Vagina (tissue), 2 donors: ENCODE measurements around the gene DAG1.

Experiments
- POLR2A ChIP-seq, 2 donors: fragments of 450-650 bp; IDR thresholded peaks; one replicate each; pipeline ENCODE4 v1.6.1; 2017; ENCODE audit warnings: antibody characterized with exemption in 2 of 2, mild to moderate bottlenecking in 2 of 2, moderate library complexity in 2 of 2
- POLR2AphosphoS5 ChIP-seq, 2 donors: sonication (generic); formaldehyde crosslinking; IDR thresholded peaks; one replicate each; pipeline ENCODE4 v1.9.0; 2017; ENCODE audit warnings: antibody characterized with exemption in 2 of 2, mild to moderate bottlenecking in 2 of 2, low read depth in 1 of 2; ENCODE audit not compliant: insufficient read depth in 1 of 2
- TF ChIP-seq, protein P1 (sequence below), 3 experiments: fragments of 450-650 bp in 2 of 3; fragments of 200-600 bp in 1 of 3; sonication (generic) in 1 of 3; IDR thresholded peaks; one replicate each; pipeline ENCODE4 v1.5.1; 2017 to 2019; ENCODE audit warnings: antibody characterized with exemption in 3 of 3, mild to moderate bottlenecking in 2 of 3, moderate library complexity in 2 of 3

DNA sequence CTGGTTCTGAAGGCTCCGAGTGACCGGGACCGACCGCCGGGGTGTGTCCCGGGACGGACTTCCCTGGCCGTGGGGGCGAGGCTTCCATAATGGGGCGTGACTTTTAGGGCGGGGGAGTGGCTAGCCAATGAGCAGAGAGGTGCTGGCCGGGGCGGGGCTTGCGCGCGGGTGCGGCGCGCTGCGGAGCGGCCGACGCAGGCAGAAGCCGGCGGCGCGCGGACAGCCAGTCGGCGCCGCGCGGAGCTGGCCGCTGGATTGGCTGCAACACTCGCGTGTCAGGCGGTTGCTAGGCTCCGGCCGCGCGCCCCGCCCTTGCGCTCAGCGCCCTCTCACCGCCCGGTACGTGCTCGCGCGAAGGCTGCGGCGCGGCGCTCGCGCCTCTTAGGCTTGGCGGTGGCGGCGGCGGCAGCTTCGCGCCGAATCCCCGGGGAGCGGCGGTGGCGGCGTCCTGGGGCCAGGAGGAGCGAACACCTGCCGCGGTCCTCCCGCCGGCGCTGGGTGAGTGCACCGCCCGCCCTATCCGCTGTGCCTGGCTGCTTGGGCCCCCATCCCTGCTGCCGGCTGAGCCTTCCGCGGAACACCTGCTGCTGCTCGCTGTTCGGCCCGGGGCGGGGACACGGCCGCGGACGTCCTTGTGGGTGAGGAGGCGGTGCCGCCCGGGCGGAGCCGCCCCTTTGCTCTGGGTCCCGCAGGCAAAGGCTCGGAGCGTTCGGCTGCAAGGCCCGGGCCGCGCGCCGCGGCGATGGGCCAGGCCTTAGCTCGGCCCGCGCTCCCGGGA is at the start of gene DAG1:
- TF ChIP-seq, protein P1, sequence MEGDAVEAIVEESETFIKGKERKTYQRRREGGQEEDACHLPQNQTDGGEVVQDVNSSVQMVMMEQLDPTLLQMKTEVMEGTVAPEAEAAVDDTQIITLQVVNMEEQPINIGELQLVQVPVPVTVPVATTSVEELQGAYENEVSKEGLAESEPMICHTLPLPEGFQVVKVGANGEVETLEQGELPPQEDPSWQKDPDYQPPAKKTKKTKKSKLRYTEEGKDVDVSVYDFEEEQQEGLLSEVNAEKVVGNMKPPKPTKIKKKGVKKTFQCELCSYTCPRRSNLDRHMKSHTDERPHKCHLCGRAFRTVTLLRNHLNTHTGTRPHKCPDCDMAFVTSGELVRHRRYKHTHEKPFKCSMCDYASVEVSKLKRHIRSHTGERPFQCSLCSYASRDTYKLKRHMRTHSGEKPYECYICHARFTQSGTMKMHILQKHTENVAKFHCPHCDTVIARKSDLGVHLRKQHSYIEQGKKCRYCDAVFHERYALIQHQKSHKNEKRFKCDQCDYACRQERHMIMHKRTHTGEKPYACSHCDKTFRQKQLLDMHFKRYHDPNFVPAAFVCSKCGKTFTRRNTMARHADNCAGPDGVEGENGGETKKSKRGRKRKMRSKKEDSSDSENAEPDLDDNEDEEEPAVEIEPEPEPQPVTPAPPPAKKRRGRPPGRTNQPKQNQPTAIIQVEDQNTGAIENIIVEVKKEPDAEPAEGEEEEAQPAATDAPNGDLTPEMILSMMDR (IDR thresholded peaks at IDR 0.05), result no peak
- TF ChIP-seq POLR2A (IDR thresholded peaks at IDR 0.05) (peak in 1 of 2 donors; percentile 49), POLR2AphosphoS5 (IDR thresholded peaks at IDR 0.05; ENCODE audit: insufficient read depth in 1 of 2, low read depth in 1 of 2) (peak in 1 of 2 donors; percentile 83)
